GM18873 (cell line): ENCODE measurements around the gene FBXW4.

Experiments
- ATAC-seq: cut with Tn5 transposase; IDR thresholded peaks from one replicate; pipeline ENCODE4 v1.9.1; 2021; ENCODE audit warnings: mild to moderate bottlenecking, moderate library complexity, moderate number of reproducible peaks; ENCODE audit not compliant: unreplicated experiment, low FRiP score

Gene FBXW4

GRCh38 chr10:101570428-101571270 is 124.3 kb downstream of the FBXW4 start:
- ATAC-seq = no peak

- ATAC-seq = no peak
These were observed 125.1 kb downstream of the FBXW4 start for GRCh38 chr10:101569622-101570427.

- ATAC-seq = no peak
These were observed 125.7 kb downstream of the FBXW4 start for GRCh38 chr10:101569323-101569621.

- no peak for ATAC-seq
These were observed 126.8 kb downstream of the FBXW4 start for GRCh38 chr10:101568054-101568745.

GRCh38 chr10:101567165-101568006 is 127.6 kb downstream of the FBXW4 start:
- ATAC-seq = no peak

- ATAC-seq = no peak
These were observed 128.4 kb downstream of the FBXW4 start for GRCh38 chr10:101566333-101567164.

GRCh38 chr10:101565936-101566332 is 129.0 kb downstream of the FBXW4 start:
- ATAC-seq = no peak

GRCh38 chr10:101565370-101565900 is 129.5 kb downstream of the FBXW4 start:
- ATAC-seq = no peak

GRCh38 chr10:101564490-101564991 is 130.4 kb downstream of the FBXW4 start:
- no peak for ATAC-seq

- no peak for ATAC-seq
These were observed 131.4 kb downstream of the FBXW4 start for GRCh38 chr10:101563497-101564040.

- no peak for ATAC-seq
These were observed 132.0 kb downstream of the FBXW4 start for GRCh38 chr10:101563007-101563406.

GRCh38 chr10:101562231-101562630 is 132.7 kb downstream of the FBXW4 start:
- ATAC-seq = no peak

GRCh38 chr10:101561068-101561915 is 133.7 kb downstream of the FBXW4 start:
- ATAC-seq = no peak
